ENCODE results near the gene CAMK1D. TPM values are rescaled to one million over a fixed set of nuclear protein-coding genes. Genes with fewer than 3 reads are reported as not detected.
A peak's percentile ranks its signal among the peaks of the same experiment; 100 is the strongest.

The CAMK1D gene
- total and polyA plus RNA-seq, 2 donors = 11.2 to 14.6 TPM

DNA sequence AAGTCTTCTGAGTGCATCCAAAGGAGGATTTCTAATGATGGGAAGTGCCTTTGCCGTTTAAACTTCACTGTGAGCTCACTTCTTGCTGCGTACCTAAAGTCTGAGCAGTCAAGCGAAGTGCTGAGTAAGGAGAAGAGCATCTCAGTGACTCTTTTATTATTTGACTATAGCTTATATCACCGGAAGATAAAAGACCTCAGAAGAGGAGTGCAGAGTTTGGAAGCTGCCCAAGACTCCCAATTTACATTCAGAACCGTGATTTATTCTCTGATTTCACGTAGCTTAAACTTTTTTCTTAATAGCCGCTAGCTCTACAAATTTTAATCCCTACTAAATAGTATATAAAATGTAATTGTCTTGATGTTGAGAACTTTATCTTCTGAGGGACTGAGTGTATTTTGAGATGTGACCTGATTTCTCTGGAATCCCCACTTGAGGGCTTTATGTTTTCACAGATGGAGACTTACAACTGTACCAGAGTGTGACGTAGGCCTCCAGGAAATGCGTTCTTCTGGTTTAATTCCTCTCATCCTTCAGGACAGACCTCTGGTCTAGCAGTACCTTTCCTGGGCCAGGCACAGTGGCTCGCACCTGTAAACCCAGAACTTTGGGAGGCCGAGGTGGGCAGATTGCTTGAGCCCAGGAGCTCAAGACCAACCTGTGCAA, 51.1 kb downstream of the CAMK1D start:
- WGBS = 98% methylated on average over 11 of the region's 11 CpGs
- Histone ChIP-seq H3K36me3 (ENCODE audit: control insufficient read depth in 2 of 2, insufficient read depth in 2 of 2, low read length in 1 of 2) (peaks cover 3% of the 10 kb centered on the region in 2 donors), H3K4me1 (ENCODE audit: control insufficient read depth in 2 of 2, insufficient read depth in 2 of 2, low read length in 2 of 2) (peaks cover 10 to 17% of the 10 kb centered on the region in 2 donors), H3K4me3 (ENCODE audit: low read length in 2 of 2) (no peak overlapping the region), H3K27me3 (ENCODE audit: control insufficient read depth in 2 of 2, insufficient read depth in 1 of 2, low read length in 1 of 2) (no peaks in the 10 kb centered on the region), H3K27ac (ENCODE audit: low read depth in 1 of 2, low read length in 1 of 2) (no peak overlapping the region), H3K9me3 (ENCODE audit: control insufficient read depth in 2 of 2, insufficient read depth in 1 of 2, low read length in 1 of 2) (no peaks in the 10 kb centered on the region)
- no peak for DNase-seq (ENCODE audit: low read depth in 6 of 9, low spot score in 9 of 9)

DNA sequence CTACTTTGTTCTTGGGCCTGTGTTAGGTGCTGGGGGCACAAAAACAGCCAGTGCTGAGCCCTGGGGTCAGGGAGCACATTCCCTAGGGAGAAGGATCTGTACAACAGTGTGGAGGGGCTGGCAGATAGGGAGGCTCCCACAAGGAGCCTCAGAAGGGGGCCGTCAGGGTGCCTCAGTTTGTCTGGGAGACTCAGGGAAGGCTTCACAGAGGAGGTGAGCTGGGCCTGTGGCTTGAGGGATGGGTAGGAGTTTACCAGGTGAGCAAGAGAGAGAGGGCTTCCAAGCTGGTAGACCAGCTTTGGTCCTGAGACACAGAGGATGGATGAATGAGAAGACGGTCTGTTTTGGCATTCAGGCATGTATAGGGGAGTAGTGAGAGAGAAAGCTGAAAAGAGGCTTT, 52.1 kb downstream of the CAMK1D start:
- H3K4me1 ChIP-seq (ENCODE audit: control insufficient read depth in 2 of 2, insufficient read depth in 2 of 2, low read length in 2 of 2) = peaks cover 16 to 17% of the 10 kb centered on the region in 2 donors
- H3K27me3 ChIP-seq (ENCODE audit: control insufficient read depth in 2 of 2, insufficient read depth in 1 of 2, low read length in 1 of 2) = no peaks in the 10 kb centered on the region
- no peak overlapping the region for H3K4me3 ChIP-seq (ENCODE audit: low read length in 2 of 2)
- H3K9me3 ChIP-seq (ENCODE audit: control insufficient read depth in 2 of 2, insufficient read depth in 1 of 2, low read length in 1 of 2) = no peaks in the 10 kb centered on the region
- DNase-seq (ENCODE audit: low read depth in 6 of 9, low spot score in 9 of 9) = no peak
- H3K27ac ChIP-seq (ENCODE audit: low read depth in 1 of 2, low read length in 1 of 2) = no peak overlapping the region
- H3K36me3 ChIP-seq (ENCODE audit: control insufficient read depth in 2 of 2, insufficient read depth in 2 of 2, low read length in 1 of 2) = peaks cover 3% of the 10 kb centered on the region in 2 donors
- 96% methylated on average over 2 of the region's 2 CpGs for whole genome bisulfite sequencing

DNA sequence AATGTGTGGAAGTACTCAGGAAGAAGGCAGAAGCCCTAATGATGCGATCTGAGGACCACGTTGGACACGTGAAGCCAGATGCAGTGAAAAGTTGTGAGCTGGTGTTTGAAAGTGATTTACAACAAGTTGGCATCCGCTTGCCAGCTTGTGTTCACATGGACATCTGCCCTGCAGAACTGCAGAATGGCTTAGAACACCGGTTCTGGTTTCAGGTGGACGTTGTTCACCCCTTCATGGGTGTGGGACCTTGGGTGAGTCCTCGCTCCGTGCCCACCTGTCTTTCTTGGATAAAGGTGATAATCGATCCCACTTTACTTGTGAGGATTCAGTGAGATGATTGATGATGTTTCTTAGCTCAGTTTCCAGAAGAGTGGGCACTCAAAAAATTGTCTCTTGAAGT, 53.8 kb downstream of the CAMK1D start:
- no peak overlapping the region for H3K4me3 ChIP-seq (ENCODE audit: low read length in 2 of 2)
- WGBS = 98% methylated on average over 9 of the region's 9 CpGs
- H3K27ac ChIP-seq (ENCODE audit: low read depth in 1 of 2, low read length in 1 of 2) = no peak overlapping the region
- no peak for DNase-seq (ENCODE audit: low read depth in 6 of 9, low spot score in 9 of 9)
- no peaks in the 10 kb centered on the region for H3K9me3 ChIP-seq (ENCODE audit: control insufficient read depth in 2 of 2, insufficient read depth in 1 of 2, low read length in 1 of 2)
- H3K27me3 ChIP-seq (ENCODE audit: control insufficient read depth in 2 of 2, insufficient read depth in 1 of 2, low read length in 1 of 2) = no peaks in the 10 kb centered on the region
- peaks cover 3 to 10% of the 10 kb centered on the region in 2 donors for H3K36me3 ChIP-seq (ENCODE audit: control insufficient read depth in 2 of 2, insufficient read depth in 2 of 2, low read length in 1 of 2)
- H3K4me1 ChIP-seq (ENCODE audit: control insufficient read depth in 2 of 2, insufficient read depth in 2 of 2, low read length in 2 of 2) = peaks cover 14 to 23% of the 10 kb centered on the region in 2 donors

DNA sequence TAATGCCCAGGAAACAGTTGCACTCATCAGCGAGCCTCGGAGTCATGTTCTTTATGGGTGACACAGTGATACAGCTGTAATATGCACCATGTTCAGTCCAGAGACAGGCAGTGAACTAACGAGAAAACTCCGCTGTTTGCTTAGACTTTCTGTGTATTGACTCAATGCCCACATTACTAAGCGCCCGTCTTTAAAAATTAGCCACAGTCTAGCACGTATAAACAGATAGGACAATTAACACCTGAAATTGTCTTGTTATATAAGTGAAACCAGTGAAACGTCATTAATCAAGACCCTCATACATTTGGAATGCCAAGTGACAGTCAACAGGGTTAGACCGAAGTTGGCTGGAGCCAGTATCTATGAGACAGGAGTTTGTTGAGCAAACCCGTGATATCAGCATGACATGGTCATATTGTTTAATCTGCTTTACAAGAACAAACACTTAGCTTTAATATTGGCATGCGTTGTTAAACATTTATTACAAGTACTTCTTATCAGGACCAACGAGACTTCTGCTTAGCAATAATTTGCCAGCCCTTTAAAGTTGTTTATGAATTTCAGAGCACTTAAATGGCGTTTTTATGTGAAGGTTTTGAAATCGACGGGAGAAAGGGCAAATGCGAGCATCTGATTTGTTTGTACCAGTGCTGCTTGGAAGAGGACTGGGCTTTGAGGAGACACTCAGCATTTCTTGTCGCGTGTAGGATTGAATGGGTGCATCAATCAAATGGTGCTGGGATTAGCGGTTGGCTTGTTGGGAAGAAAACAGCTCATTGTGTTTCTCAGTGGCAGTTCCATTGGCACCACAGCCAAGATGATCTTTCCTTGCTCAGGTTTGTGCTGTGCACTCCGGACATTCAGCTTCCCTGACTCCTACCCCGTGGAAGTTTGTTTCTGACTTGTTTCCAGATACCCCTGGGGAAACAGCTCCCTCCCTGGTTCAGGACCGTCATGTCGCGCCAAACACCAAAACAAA, 56.3 kb downstream of the CAMK1D start:
- H3K4me1 ChIP-seq (ENCODE audit: control insufficient read depth in 2 of 2, insufficient read depth in 2 of 2, low read length in 2 of 2) = peaks cover 34 to 45% of the 10 kb centered on the region in 2 donors
- no peak overlapping the region for H3K4me3 ChIP-seq (ENCODE audit: low read length in 2 of 2)
- DNase-seq (ENCODE audit: low read depth in 6 of 9, low spot score in 9 of 9) = no peak
- 94% methylated on average over 24 of the region's 24 CpGs for WGBS
- H3K36me3 ChIP-seq (ENCODE audit: control insufficient read depth in 2 of 2, insufficient read depth in 2 of 2, low read length in 1 of 2) = peaks cover 3 to 10% of the 10 kb centered on the region in 2 donors
- no peaks in the 10 kb centered on the region for H3K9me3 ChIP-seq (ENCODE audit: control insufficient read depth in 2 of 2, insufficient read depth in 1 of 2, low read length in 1 of 2)
- no peaks in the 10 kb centered on the region for H3K27me3 ChIP-seq (ENCODE audit: control insufficient read depth in 2 of 2, insufficient read depth in 1 of 2, low read length in 1 of 2)
- H3K27ac ChIP-seq (ENCODE audit: low read depth in 1 of 2, low read length in 1 of 2) = peak overlapping the region in 1 of 2 donors; percentile 7

DNA sequence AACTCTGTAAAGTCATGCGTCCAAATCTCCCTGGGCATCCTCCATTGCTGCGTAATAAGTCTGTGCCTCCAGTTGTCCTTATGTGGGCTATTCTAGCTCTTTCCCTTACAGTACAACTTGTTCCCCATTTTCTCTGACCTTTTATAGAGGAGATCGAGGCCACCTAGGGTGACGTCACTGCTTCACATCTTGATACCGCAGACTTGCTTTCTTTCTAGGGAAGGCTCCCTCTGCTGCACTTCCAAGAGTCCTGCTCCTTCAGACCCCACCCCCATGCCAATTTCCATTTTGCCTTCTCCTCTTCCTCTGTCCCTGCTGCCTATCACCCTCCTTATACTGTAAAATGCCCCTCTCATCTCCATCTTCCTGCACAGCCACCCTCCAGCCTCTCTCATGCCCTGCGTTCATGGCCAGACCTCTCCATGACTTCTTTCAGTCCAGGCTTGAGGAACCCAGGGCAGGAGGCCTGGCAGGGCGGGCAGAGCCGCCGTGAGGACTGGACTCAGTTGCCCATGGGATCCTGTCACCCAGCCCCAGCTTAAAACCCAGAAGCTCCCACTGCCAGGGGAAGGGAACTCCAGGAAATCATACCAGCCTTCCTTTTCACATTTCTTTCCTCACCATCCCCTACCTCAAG, 57.5 kb downstream of the CAMK1D start:
- Histone ChIP-seq H3K27me3 (ENCODE audit: control insufficient read depth in 2 of 2, insufficient read depth in 1 of 2, low read length in 1 of 2) (no peaks in the 10 kb centered on the region), H3K4me3 (ENCODE audit: low read length in 2 of 2) (no peak overlapping the region), H3K4me1 (ENCODE audit: control insufficient read depth in 2 of 2, insufficient read depth in 2 of 2, low read length in 2 of 2) (peaks cover 42 to 57% of the 10 kb centered on the region in 2 donors), H3K9me3 (ENCODE audit: control insufficient read depth in 2 of 2, insufficient read depth in 1 of 2, low read length in 1 of 2) (no peaks in the 10 kb centered on the region), H3K36me3 (ENCODE audit: control insufficient read depth in 2 of 2, insufficient read depth in 2 of 2, low read length in 1 of 2) (peaks cover 3 to 10% of the 10 kb centered on the region in 2 donors), H3K27ac (ENCODE audit: low read depth in 1 of 2, low read length in 1 of 2) (no peak overlapping the region)
- DNase-seq (ENCODE audit: low read depth in 6 of 9, low spot score in 9 of 9) = no peak
- WGBS = 99% methylated on average over 9 of the region's 9 CpGs

- Histone ChIP-seq H3K27me3 (ENCODE audit: control insufficient read depth in 2 of 2, insufficient read depth in 1 of 2, low read length in 1 of 2) (no peaks in the 10 kb centered on the region), H3K9me3 (ENCODE audit: control insufficient read depth in 2 of 2, insufficient read depth in 1 of 2, low read length in 1 of 2) (peaks cover 0 to 3% of the 10 kb centered on the region in 2 donors), H3K4me3 (ENCODE audit: low read length in 2 of 2) (no peak overlapping the region), H3K4me1 (ENCODE audit: control insufficient read depth in 2 of 2, insufficient read depth in 2 of 2, low read length in 2 of 2) (peaks cover 49 to 70% of the 10 kb centered on the region in 2 donors), H3K36me3 (ENCODE audit: control insufficient read depth in 2 of 2, insufficient read depth in 2 of 2, low read length in 1 of 2) (peaks cover 0 to 7% of the 10 kb centered on the region in 2 donors), H3K27ac (ENCODE audit: low read depth in 1 of 2, low read length in 1 of 2) (no peak overlapping the region)
- 94% methylated on average over 8 of the region's 8 CpGs for WGBS
- DNase-seq (ENCODE audit: low read depth in 6 of 9, low spot score in 9 of 9) = no peak
These were observed 59.1 kb downstream of the CAMK1D start for GRCh38 chr10:12408472-12408871.

- 32% methylated on average over 11 of the region's 11 CpGs for WGBS
- peak overlapping the region; percentile 68 to 94 for H3K27ac ChIP-seq (ENCODE audit: low read depth in 1 of 2, low read length in 1 of 2)
- peak in 3 of 9 donors; percentile 48 to 76 (median 61) for DNase-seq (ENCODE audit: low read depth in 6 of 9, low spot score in 9 of 9)
These were observed 59.8 kb downstream of the CAMK1D start for GRCh38 chr10:12409161-12409560.

DNA sequence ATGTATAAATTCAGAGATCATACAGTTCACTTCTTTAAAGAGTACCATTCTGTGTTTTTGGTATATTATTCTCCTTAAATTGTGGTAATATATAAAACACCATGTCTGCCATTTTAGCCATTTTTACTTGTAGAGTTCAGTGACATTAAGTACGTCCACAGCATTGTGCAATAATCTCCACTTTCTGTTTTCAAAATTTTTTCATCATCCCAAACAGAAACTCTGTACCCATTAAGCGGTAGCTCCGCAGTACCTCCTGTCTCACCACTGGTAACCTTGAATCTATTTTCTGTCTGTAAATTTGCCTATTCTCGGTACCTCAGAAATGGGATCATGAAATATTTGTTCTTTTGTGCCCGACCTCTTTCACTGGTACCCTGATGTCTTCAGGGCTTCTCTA, 60.3 kb downstream of the CAMK1D start:
- 93% methylated on average over 5 of the region's 5 CpGs for WGBS

More at GRCh38 chr10:12409161-12409560, 59.8 kb downstream of the CAMK1D start:
- Histone ChIP-seq H3K36me3 (ENCODE audit: control insufficient read depth in 2 of 2, insufficient read depth in 2 of 2, low read length in 1 of 2) (peaks cover 0 to 7% of the 10 kb centered on the region in 2 donors), H3K27me3 (ENCODE audit: control insufficient read depth in 2 of 2, insufficient read depth in 1 of 2, low read length in 1 of 2) (no peaks in the 10 kb centered on the region), H3K4me1 (ENCODE audit: control insufficient read depth in 2 of 2, insufficient read depth in 2 of 2, low read length in 2 of 2) (peaks cover 49 to 70% of the 10 kb centered on the region in 2 donors), H3K4me3 (ENCODE audit: low read length in 2 of 2) (no peak overlapping the region), H3K9me3 (ENCODE audit: control insufficient read depth in 2 of 2, insufficient read depth in 1 of 2, low read length in 1 of 2) (peaks cover 0 to 3% of the 10 kb centered on the region in 2 donors)

More for the DNA sequence above, 60.3 kb downstream of the CAMK1D start:
- no peak overlapping the region for H3K4me3 ChIP-seq (ENCODE audit: low read length in 2 of 2)
- H3K4me1 ChIP-seq (ENCODE audit: control insufficient read depth in 2 of 2, insufficient read depth in 2 of 2, low read length in 2 of 2) = peaks cover 49 to 69% of the 10 kb centered on the region in 2 donors
- H3K36me3 ChIP-seq (ENCODE audit: control insufficient read depth in 2 of 2, insufficient read depth in 2 of 2, low read length in 1 of 2) = peaks cover 0 to 7% of the 10 kb centered on the region in 2 donors
- no peak for DNase-seq (ENCODE audit: low read depth in 6 of 9, low spot score in 9 of 9)
- no peaks in the 10 kb centered on the region for H3K27me3 ChIP-seq (ENCODE audit: control insufficient read depth in 2 of 2, insufficient read depth in 1 of 2, low read length in 1 of 2)
- peaks cover 0 to 3% of the 10 kb centered on the region in 2 donors for H3K9me3 ChIP-seq (ENCODE audit: control insufficient read depth in 2 of 2, insufficient read depth in 1 of 2, low read length in 1 of 2)
- peak overlapping the region in 1 of 2 donors; percentile 94 for H3K27ac ChIP-seq (ENCODE audit: low read depth in 1 of 2, low read length in 1 of 2)

All from thymus (tissue), 11 donors.